ENCODE results near the gene NIPSNAP3A.

The NIPSNAP3A gene

GRCh38 chr9:104808035-104808614, 60.6 kb downstream of the NIPSNAP3A start:
- no peak for DNase-seq (ENCODE audit: low spot score)
